ENCODE data around the gene SALL3. TPM values are rescaled to one million over a fixed set of nuclear protein-coding genes. Genes with fewer than 3 reads are reported as not detected.

SALL3 gene
- total RNA-seq, 4 donors from 2014 or later = 0.21 to 0.40 TPM; not detected in 2

- Histone ChIP-seq H3K4me3 (no peak overlapping the region), H3K9me3 (no peaks in the 10 kb centered on the region), H3K4me1 (no peaks in the 10 kb centered on the region), H3K27ac (no peak overlapping the region), H3K27me3 (peaks cover 33% of the 10 kb centered on the region), H3K36me3 (no peaks in the 10 kb centered on the region)
- WGBS = 86% methylated on average over 13 of the region's 13 CpGs
- TF ChIP-seq POLR2AphosphoS5 (IDR thresholded peaks at IDR 0.05) = no peak
- no peak for TF ChIP-seq POLR2A (IDR thresholded peaks at IDR 0.05)
- TF ChIP-seq EP300 (IDR thresholded peaks at IDR 0.05) = no peak
- no peak for TF ChIP-seq CTCF (IDR thresholded peaks at IDR 0.05)
- no peak for DNase-seq (ENCODE audit: low spot score in 2 of 2)
Measured at GRCh38 chr18:78991446-78991845, 11.8 kb downstream of the SALL3 start.

GRCh38 chr18:78992041-78993011 lies 12.7 kb downstream of the SALL3 start:
- H3K27ac ChIP-seq = no peak overlapping the region
- peaks cover 26% of the 10 kb centered on the region for H3K27me3 ChIP-seq
- H3K4me3 ChIP-seq = no peak overlapping the region
- no peaks in the 10 kb centered on the region for H3K4me1 ChIP-seq
- peak in 1 of 2 donors; percentile 47 for DNase-seq (ENCODE audit: low spot score in 2 of 2)
- TF ChIP-seq EP300 (IDR thresholded peaks at IDR 0.05) = no peak
- no peak for TF ChIP-seq POLR2A (IDR thresholded peaks at IDR 0.05)
- no peak for TF ChIP-seq POLR2AphosphoS5 (IDR thresholded peaks at IDR 0.05)
- TF ChIP-seq CTCF (IDR thresholded peaks at IDR 0.05) = no peak
- H3K36me3 ChIP-seq = no peaks in the 10 kb centered on the region
- H3K9me3 ChIP-seq = no peaks in the 10 kb centered on the region
- 95% methylated on average over 106 of the region's 129 CpGs for WGBS

- TF ChIP-seq CTCF (IDR thresholded peaks at IDR 0.05) (no peak), EP300 (IDR thresholded peaks at IDR 0.05) (no peak), POLR2AphosphoS5 (IDR thresholded peaks at IDR 0.05) (no peak), POLR2A (IDR thresholded peaks at IDR 0.05) (no peak)
- Histone ChIP-seq H3K9me3 (no peaks in the 10 kb centered on the region), H3K27ac (no peak overlapping the region), H3K27me3 (peaks cover 16% of the 10 kb centered on the region), H3K36me3 (no peaks in the 10 kb centered on the region), H3K4me3 (no peak overlapping the region), H3K4me1 (no peaks in the 10 kb centered on the region)
- WGBS = over 99% methylated on average over 36 of the region's 90 CpGs
- peak in 1 of 2 donors; percentile 56 for DNase-seq (ENCODE audit: low spot score in 2 of 2)
Measured at GRCh38 chr18:78993014-78993926, 13.7 kb downstream of the SALL3 start.

- no peak for DNase-seq (ENCODE audit: low spot score in 2 of 2)
- no peaks in the 10 kb centered on the region for H3K36me3 ChIP-seq
- TF ChIP-seq POLR2A (IDR thresholded peaks at IDR 0.05) = no peak
- no peak for TF ChIP-seq EP300 (IDR thresholded peaks at IDR 0.05)
- TF ChIP-seq POLR2AphosphoS5 (IDR thresholded peaks at IDR 0.05) = no peak
- TF ChIP-seq CTCF (IDR thresholded peaks at IDR 0.05) = no peak
- no peak overlapping the region for H3K4me3 ChIP-seq
- H3K27ac ChIP-seq = no peak overlapping the region
- peaks cover 9% of the 10 kb centered on the region for H3K27me3 ChIP-seq
- no peaks in the 10 kb centered on the region for H3K4me1 ChIP-seq
- H3K9me3 ChIP-seq = no peaks in the 10 kb centered on the region
- 97% methylated on average over 33 of the region's 37 CpGs for WGBS
Measured at GRCh38 chr18:78994000-78994399, 14.4 kb downstream of the SALL3 start.

All from suprapubic skin (tissue), 4 donors.